NT2/D1 (cell line): ENCODE data around the gene NPLOC4.

Experiments used
- DNase-seq: peaks from one replicate; pipeline ENCODE4 v3.0.0-alpha.2; 2011; ENCODE audit warnings: low read depth, low spot score
- H3K27me3 ChIP-seq: 2 replicates; pipeline ENCODE4 v1.6.0; 2011; ENCODE audit warnings: mild to moderate bottlenecking; ENCODE audit not compliant: insufficient read length, insufficient read depth
- H3K36me3 ChIP-seq: 2 replicates; pipeline ENCODE4 v1.6.1; 2011; ENCODE audit warnings: mild to moderate bottlenecking, low read length, mixed read lengths; ENCODE audit not compliant: insufficient read depth, insufficient read length
- H3K4me1 ChIP-seq: 2 replicates; pipeline ENCODE4 v1.5.1; 2011; ENCODE audit not compliant: insufficient read depth, insufficient read length
- H3K4me3 ChIP-seq: 2 replicates; pipeline ENCODE4 v1.5.1; 2011; ENCODE audit warnings: low read depth; ENCODE audit not compliant: insufficient read length
- H3K9ac ChIP-seq: 2 replicates; pipeline ENCODE4 v1.6.0; 2011; ENCODE audit warnings: low read depth; ENCODE audit not compliant: insufficient read length
- H3K9me3 ChIP-seq: 2 replicates; pipeline ENCODE4 v1.5.1; 2011; ENCODE audit warnings: mild to moderate bottlenecking, low read length; ENCODE audit not compliant: insufficient read depth
- SUZ12 ChIP-seq: IDR thresholded peaks from 2 replicates; pipeline ENCODE4 v1.6.1; 2011; ENCODE audit not compliant: insufficient read length, insufficient read depth; ENCODE audit errors: extremely low read depth
- YY1 ChIP-seq: IDR thresholded peaks from 2 replicates; pipeline ENCODE4 v1.6.1; 2011; ENCODE audit not compliant: insufficient read length, insufficient read depth
- ZNF274 ChIP-seq: IDR thresholded peaks from 2 replicates; pipeline ENCODE4 v1.6.1; 2011; ENCODE audit warnings: mild to moderate bottlenecking, low read depth, low read length

Gene NPLOC4

GRCh38 chr17:81644976-81645952 is 8.4 kb upstream of the NPLOC4 start:
- no peaks in the 10 kb centered on the region for H3K36me3 ChIP-seq
- TF ChIP-seq YY1 = no peak
- peaks cover 15% of the 10 kb centered on the region for H3K27me3 ChIP-seq
- H3K4me1 ChIP-seq = peaks cover 20% of the 10 kb centered on the region
- H3K4me3 ChIP-seq = no peak overlapping the region
- H3K9ac ChIP-seq = no peak overlapping the region
- no peak for DNase-seq
- no peaks in the 10 kb centered on the region for H3K9me3 ChIP-seq

DNA sequence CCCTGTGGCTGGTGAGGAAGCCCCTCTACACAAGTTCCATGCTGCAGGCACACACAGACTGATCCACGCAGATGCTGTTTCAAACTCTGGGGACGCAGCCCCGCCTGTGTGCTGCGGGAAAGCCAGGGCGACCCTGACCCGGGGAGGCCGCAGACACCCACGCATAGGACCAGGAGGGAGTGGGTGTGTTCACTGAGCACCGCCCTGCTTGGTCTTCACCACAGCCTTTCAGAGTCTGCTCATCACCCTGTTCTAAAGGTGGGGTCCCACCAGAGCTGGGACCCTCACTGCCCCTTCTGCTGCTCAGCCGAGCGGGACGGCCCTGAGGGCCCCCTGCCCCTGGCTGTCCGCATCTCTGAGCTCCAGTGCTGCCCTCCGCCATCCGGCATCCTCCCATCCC is 7.6 kb upstream of the NPLOC4 start:
- H3K9ac ChIP-seq = no peak overlapping the region
- TF ChIP-seq SUZ12 (no peak), ZNF274 (no peak), YY1 (no peak)
- peaks cover 15% of the 10 kb centered on the region for H3K27me3 ChIP-seq

DNA sequence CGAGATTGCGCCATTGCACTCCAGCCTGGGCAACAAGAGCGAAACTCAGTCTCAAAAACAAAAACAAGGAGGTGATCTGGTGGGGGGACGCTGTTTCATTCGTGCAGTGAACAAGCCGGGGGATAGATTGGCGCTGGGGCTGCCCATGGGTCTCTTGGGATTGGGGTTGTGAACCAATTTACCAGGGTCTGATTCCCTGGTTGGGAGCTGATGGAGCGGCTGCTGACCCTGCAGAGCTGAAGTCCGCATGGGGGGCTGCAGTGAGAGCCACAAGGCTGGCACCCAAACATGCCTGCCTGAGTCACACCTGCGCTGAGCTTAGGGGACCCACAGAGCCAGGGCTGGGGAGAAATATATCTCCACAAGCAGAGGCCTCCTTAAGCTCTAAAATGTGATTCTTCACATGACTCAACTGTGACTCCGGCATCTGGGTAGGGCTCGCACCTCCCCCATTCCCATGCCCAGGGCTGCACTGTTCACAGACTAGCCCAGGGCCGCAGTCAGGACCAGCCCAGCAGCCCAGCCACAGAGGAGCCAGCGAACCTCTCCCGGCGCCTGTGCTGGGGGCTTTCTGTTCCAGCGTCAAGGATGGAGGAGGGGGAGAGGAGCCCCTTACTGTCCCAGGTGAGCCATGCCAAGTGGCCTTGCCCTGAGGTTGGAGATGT is 5.0 kb upstream of the NPLOC4 start:
- Histone ChIP-seq H3K36me3 (no peaks in the 10 kb centered on the region), H3K9ac (peak overlapping the region; percentile 36), H3K27me3 (no peaks in the 10 kb centered on the region), H3K9me3 (no peaks in the 10 kb centered on the region), H3K4me3 (no peak overlapping the region), H3K4me1 (peaks cover 10% of the 10 kb centered on the region)
- no peak for TF ChIP-seq YY1
- TF ChIP-seq SUZ12 = no peak
- no peak for TF ChIP-seq ZNF274
- DNase-seq = no peak

More for the DNA sequence above, 7.6 kb upstream of the NPLOC4 start:
- Histone ChIP-seq H3K4me3 (no peak overlapping the region), H3K9me3 (no peaks in the 10 kb centered on the region), H3K36me3 (no peaks in the 10 kb centered on the region), H3K4me1 (peaks cover 19% of the 10 kb centered on the region)
- no peak for DNase-seq

DNA sequence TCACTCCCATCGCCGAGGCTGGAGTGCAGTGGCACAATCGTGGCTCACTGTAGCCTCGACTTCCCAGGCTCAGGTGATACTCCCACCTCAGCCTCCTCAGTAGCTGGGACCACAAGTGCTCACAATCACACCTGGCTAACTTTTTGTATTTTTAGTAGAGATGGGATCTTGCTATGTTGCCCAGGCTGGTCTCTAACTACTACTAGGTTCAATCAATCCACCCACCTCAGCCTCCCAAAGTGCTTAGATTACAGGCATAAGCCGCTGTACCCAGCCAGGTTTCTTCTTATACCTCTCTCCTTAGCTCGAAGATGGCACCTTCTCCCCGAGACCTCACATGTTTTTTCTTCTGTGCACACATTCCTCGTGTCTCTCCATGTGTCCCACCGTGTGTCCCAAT is 3.1 kb upstream of the NPLOC4 start:
- Histone ChIP-seq H3K9ac (no peak overlapping the region), H3K4me3 (no peak overlapping the region), H3K4me1 (peaks cover 10% of the 10 kb centered on the region), H3K9me3 (no peaks in the 10 kb centered on the region), H3K27me3 (no peaks in the 10 kb centered on the region), H3K36me3 (peaks cover 6% of the 10 kb centered on the region)
- DNase-seq = no peak
- no peak for TF ChIP-seq ZNF274
- TF ChIP-seq YY1 = no peak
- TF ChIP-seq SUZ12 = no peak

GRCh38 chr17:81638683-81639082 is 1.8 kb upstream of the NPLOC4 start:
- TF ChIP-seq ZNF274 = no peak
- TF ChIP-seq SUZ12 = no peak
- no peak for TF ChIP-seq YY1
- Histone ChIP-seq H3K36me3 (peaks cover 9% of the 10 kb centered on the region), H3K4me1 (peaks cover 10% of the 10 kb centered on the region), H3K9me3 (no peaks in the 10 kb centered on the region), H3K27me3 (no peaks in the 10 kb centered on the region), H3K9ac (no peak overlapping the region), H3K4me3 (no peak overlapping the region)
- DNase-seq = no peak

- peak overlapping the region; percentile 94 for H3K9ac ChIP-seq
- TF ChIP-seq ZNF274 (no peak), YY1 (no peak), SUZ12 (no peak)
- no peaks in the 10 kb centered on the region for H3K9me3 ChIP-seq
- peaks cover 26% of the 10 kb centered on the region for H3K36me3 ChIP-seq
- no peaks in the 10 kb centered on the region for H3K27me3 ChIP-seq
- DNase-seq = no peak
- H3K4me1 ChIP-seq = peaks cover 4% of the 10 kb centered on the region
- H3K4me3 ChIP-seq = peak overlapping the region; percentile 93
These were observed 873 bp downstream of the NPLOC4 start for GRCh38 chr17:81635973-81636504.

- Histone ChIP-seq H3K36me3 (peaks cover 29% of the 10 kb centered on the region), H3K27me3 (no peaks in the 10 kb centered on the region), H3K4me3 (no peak overlapping the region), H3K9me3 (no peaks in the 10 kb centered on the region), H3K9ac (no peak overlapping the region), H3K4me1 (peaks cover 4% of the 10 kb centered on the region)
- no peak for DNase-seq
- TF ChIP-seq YY1 (no peak), ZNF274 (no peak), SUZ12 (no peak)
These were observed 1.5 kb downstream of the NPLOC4 start for GRCh38 chr17:81635431-81635830.
